Adipose tissue (tissue), 3 donors: ENCODE results near the gene SGCE. TPM values are rescaled to one million over a fixed set of nuclear protein-coding genes. Genes with fewer than 3 reads are reported as not detected.
"Not testable (repeated sequence)": the region's sequence is repeated elsewhere in the genome, so short reads cannot be mapped to it uniquely, and the experiment has no call there.

Experiments used
- H3K27ac ChIP-seq: one replicate; pipeline ENCODE4 v1.5.1; 2013; ENCODE audit warnings: low read depth, low read length
- WGBS, 3 donors: extraction: QIAGEN DNeasy Blood & Tissue Kit; methylation state at CpG; one replicate each; pipeline ENCODE4 v1.1.7; 2013; 5-methylcytosine and 5-hydroxymethylcytosine counted together
- polyA plus RNA-seq, 3 donors: library from polyadenylated mRNA; stranded (reverse); fragments of 200-250 nt; gene quantifications; one replicate each; pipeline ENCODE4 v1.2.3, GENCODE V29; 2013
- donor health status: healthy with polysubstance abuse.
- donor health status: Bipolar disorder and iron deficiency.
- donor health status: healthy.

Gene SGCE
- 10 to 100 TPM; 12.3 to 35.3 (median 31.6) TPM for polyA plus RNA-seq

- 21 to 35% (median 25%) methylated on average over 42 to 63 of the region's 63 CpGs for WGBS, 3 donors
- H3K27ac ChIP-seq = no peak within 1 kb of the TSS
Observed at GRCh38 chr7:94655848-94656657, at the start of gene SGCE. TSS of gene SGCE (minus strand) at chr7:94656133. CDS start at chr7:94656098, 35 bp downstream.

- WGBS, 3 donors = 96 to 97% (median 96%) methylated on average over 33 to 39 of the region's 39 CpGs
- H3K27ac ChIP-seq = not testable (repeated sequence)
Observed at GRCh38 chr7:94705155-94706021, 49.5 kb upstream of the SGCE start.

GRCh38 chr7:94701555-94701973 is 45.6 kb upstream of the SGCE start:
- H3K27ac ChIP-seq = no peak overlapping the region
- WGBS, 3 donors = 84 to 92% (median 87%) methylated on average over 1 of the region's 1 CpG

GRCh38 chr7:94700926-94701554 is 45.1 kb upstream of the SGCE start:
- no peak overlapping the region for H3K27ac ChIP-seq

- no peak overlapping the region for H3K27ac ChIP-seq
- WGBS, 3 donors = 36 to 57% (median 54%) methylated on average over 2 of the region's 2 CpGs
Observed at GRCh38 chr7:94698275-94698674, 42.3 kb upstream of the SGCE start.

- WGBS, 3 donors = 50 to 83% (median 59%) methylated on average over 1 of the region's 1 CpG
- no peak overlapping the region for H3K27ac ChIP-seq
Observed at GRCh38 chr7:94697035-94697974, 41.4 kb upstream of the SGCE start.

GRCh38 chr7:94687810-94688209 is 31.9 kb upstream of the SGCE start:
- no peak overlapping the region for H3K27ac ChIP-seq
- 57 to 68% (median 58%) methylated on average over 2 of the region's 2 CpGs for WGBS, 3 donors

- no peak overlapping the region for H3K27ac ChIP-seq
- WGBS, 3 donors = 78 to 87% (median 82%) methylated on average over 2 of the region's 2 CpGs
Observed at GRCh38 chr7:94687076-94687475, 31.1 kb upstream of the SGCE start.

GRCh38 chr7:94683066-94683465 is 27.1 kb upstream of the SGCE start:
- WGBS, 3 donors = 85 to 100% (median 97%) methylated on average over 1 of the region's 1 CpG
- no peak overlapping the region for H3K27ac ChIP-seq

- no peak overlapping the region for H3K27ac ChIP-seq
- WGBS, 3 donors = 80 to 92% (median 88%) methylated on average over 1 of the region's 1 CpG
Observed at GRCh38 chr7:94679358-94679757, 23.4 kb upstream of the SGCE start.

- 77 to 88% (median 79%) methylated on average over 3 of the region's 3 CpGs for WGBS, 3 donors
Observed at GRCh38 chr7:94676431-94676830, 20.5 kb upstream of the SGCE start.

GRCh38 chr7:94675356-94675755 is 19.4 kb upstream of the SGCE start:
- WGBS, 3 donors = 96 to 98% (median 98%) methylated on average over 8 of the region's 8 CpGs
- H3K27ac ChIP-seq = no peak overlapping the region

More at GRCh38 chr7:94676431-94676830, 20.5 kb upstream of the SGCE start:
- H3K27ac ChIP-seq = no peak overlapping the region

GRCh38 chr7:94671444-94672235 is 15.7 kb upstream of the SGCE start:
- no peak overlapping the region for H3K27ac ChIP-seq
- 58 to 89% (median 79%) methylated on average over 4 of the region's 4 CpGs for WGBS, 3 donors

- no peak overlapping the region for H3K27ac ChIP-seq
- 88 to 100% (median 90%) methylated on average over 1 of the region's 1 CpG for WGBS, 3 donors
Observed at GRCh38 chr7:94669773-94670495, 14.0 kb upstream of the SGCE start.

- WGBS, 3 donors = 82 to 90% (median 86%) methylated on average over 3 of the region's 3 CpGs
- no peak overlapping the region for H3K27ac ChIP-seq
Observed at GRCh38 chr7:94666879-94667587, 11.1 kb upstream of the SGCE start.

GRCh38 chr7:94665426-94665825 is 9.5 kb upstream of the SGCE start:
- WGBS, 3 donors = 97 to 99% (median 97%) methylated on average over 18 of the region's 18 CpGs
- H3K27ac ChIP-seq = no peak overlapping the region
